Uterus (tissue), 4 donors: ENCODE data around the gene DEPDC5. TPM values are rescaled to one million over a fixed set of nuclear protein-coding genes. Genes with fewer than 3 reads are reported as not detected.

Source experiments
- DNase-seq, 2 donors: peaks; one replicate each; pipeline ENCODE4 v3.0.0-alpha.2; 2019 to 2020
- H3K27ac ChIP-seq, 2 donors: fragments of 200-600 bp; sonication (generic); 1 replicate in 1 of 2; 2 replicates in 1 of 2; pipeline ENCODE4 v1.5.1; 2016 to 2018
- H3K27me3 ChIP-seq, 2 donors: fragments of 200-600 bp; sonication (generic); one replicate each; pipeline ENCODE4 v1.5.1; 2018 to 2019; ENCODE audit warnings: control low read depth in 1 of 2
- H3K36me3 ChIP-seq, 2 donors: fragments of 200-600 bp; sonication (generic); one replicate each; pipeline ENCODE4 v1.5.1; 2019; ENCODE audit warnings: control low read depth in 1 of 2
- H3K4me1 ChIP-seq, 2 donors: fragments of 200-600 bp; sonication (generic); one replicate each; pipeline ENCODE4 v1.5.1; 2018 to 2019; ENCODE audit warnings: control low read depth in 1 of 2
- H3K4me3 ChIP-seq, 2 donors: fragments of 200-600 bp; sonication (generic); 1 replicate in 1 of 2; 2 replicates in 1 of 2; pipeline ENCODE4 v1.5.1; 2018 to 2019; ENCODE audit warnings: mild to moderate bottlenecking in 1 of 2
- H3K9me3 ChIP-seq, 2 donors: fragments of 200-600 bp; sonication (generic); one replicate each; pipeline ENCODE4 v1.5.1; 2019; ENCODE audit warnings: control low read depth in 1 of 2
- CTCF ChIP-seq, 4 experiments: fragments of 200-600 bp in 2 of 4; fragments of 450-650 bp in 2 of 4; sonication (generic) in 2 of 4; IDR thresholded peaks; one replicate each; pipeline ENCODE4 v1.5.1; 2016 to 2019; ENCODE audit warnings: antibody characterized with exemption in 4 of 4, mild to moderate bottlenecking in 2 of 4, moderate library complexity in 1 of 4
- POLR2A ChIP-seq, 2 donors: fragments of 450-650 bp; IDR thresholded peaks; one replicate each; pipeline ENCODE4 v1.6.1; 2016; ENCODE audit warnings: antibody characterized with exemption in 2 of 2, mild to moderate bottlenecking in 1 of 2, moderate library complexity in 1 of 2
- intact Hi-C: fragments of 100-400 bp; cut with DNase I; formaldehyde crosslinking; loops from one replicate; pipeline ENCODE4 v1.15.1; 2023; ENCODE audit warnings: low total_unique reads
- total RNA-seq, 4 donors: library from RNA; depleted of rRNA in 3 of 4; stranded (reverse); fragments of >200 nt in 3 of 4; gene quantifications; one replicate each; pipeline versions ENCODE4 v1.1.0 to v1.2.4, GENCODE V29; 2014 to 2023
- donor health status: DM: yes; HTN: yes; CAD: no.

The DEPDC5 gene
- total RNA-seq, 4 donors from 2014 or later = 9.1 to 180 (median 37.2) TPM

- Histone ChIP-seq H3K4me1 (no peaks in the 10 kb centered on the region), H3K4me3 (no peak overlapping the region), H3K27me3 (no peaks in the 10 kb centered on the region), H3K27ac (no peak overlapping the region), H3K9me3 (no peaks in the 10 kb centered on the region), H3K36me3 (no peaks in the 10 kb centered on the region)
- DNase-seq = no peak
- no peak for TF ChIP-seq POLR2A (IDR thresholded peaks at IDR 0.05)
- TF ChIP-seq CTCF (IDR thresholded peaks at IDR 0.05) = no peak
- intact Hi-C loops = no loop called here
Measured at GRCh38 chr22:31876156-31876920, 122.5 kb downstream of the DEPDC5 start.

GRCh38 chr22:31879585-31879984 lies 125.8 kb downstream of the DEPDC5 start:
- no peak overlapping the region for H3K27ac ChIP-seq
- intact Hi-C loops = no loop called here
- no peak overlapping the region for H3K4me3 ChIP-seq
- no peak for DNase-seq
- no peaks in the 10 kb centered on the region for H3K36me3 ChIP-seq
- no peaks in the 10 kb centered on the region for H3K4me1 ChIP-seq
- TF ChIP-seq POLR2A (IDR thresholded peaks at IDR 0.05) (no peak), CTCF (IDR thresholded peaks at IDR 0.05) (no peak)
- H3K9me3 ChIP-seq = no peaks in the 10 kb centered on the region
- H3K27me3 ChIP-seq = no peaks in the 10 kb centered on the region

- DNase-seq = no peak
- intact Hi-C loops = no loop called here
- H3K27ac ChIP-seq = no peak overlapping the region
Measured at GRCh38 chr22:31881200-31881599, 127.4 kb downstream of the DEPDC5 start.

GRCh38 chr22:31881865-31882264 lies 128.0 kb downstream of the DEPDC5 start:
- no peaks in the 10 kb centered on the region for H3K4me1 ChIP-seq
- intact Hi-C loops = no loop called here
- no peak for DNase-seq
- TF ChIP-seq CTCF (IDR thresholded peaks at IDR 0.05) (no peak), POLR2A (IDR thresholded peaks at IDR 0.05) (no peak)
- no peaks in the 10 kb centered on the region for H3K27me3 ChIP-seq
- H3K27ac ChIP-seq = no peak overlapping the region
- no peaks in the 10 kb centered on the region for H3K9me3 ChIP-seq
- H3K4me3 ChIP-seq = no peak overlapping the region
- H3K36me3 ChIP-seq = no peaks in the 10 kb centered on the region

More at GRCh38 chr22:31881200-31881599, 127.4 kb downstream of the DEPDC5 start:
- H3K4me3 ChIP-seq = no peak overlapping the region
- TF ChIP-seq POLR2A (IDR thresholded peaks at IDR 0.05) = no peak
- H3K4me1 ChIP-seq = no peaks in the 10 kb centered on the region
- no peaks in the 10 kb centered on the region for H3K36me3 ChIP-seq
- no peaks in the 10 kb centered on the region for H3K27me3 ChIP-seq
- H3K9me3 ChIP-seq = no peaks in the 10 kb centered on the region

- TF ChIP-seq CTCF (IDR thresholded peaks at IDR 0.05) (no peak), POLR2A (IDR thresholded peaks at IDR 0.05) (no peak)
- no peaks in the 10 kb centered on the region for H3K36me3 ChIP-seq
- no peak for DNase-seq
- H3K4me3 ChIP-seq = no peak overlapping the region
- H3K27ac ChIP-seq = no peak overlapping the region
- intact Hi-C loops = no loop called here
- no peaks in the 10 kb centered on the region for H3K9me3 ChIP-seq
- H3K4me1 ChIP-seq = no peaks in the 10 kb centered on the region
- H3K27me3 ChIP-seq = no peaks in the 10 kb centered on the region
Measured at GRCh38 chr22:31882971-31883370, 129.2 kb downstream of the DEPDC5 start.
